HepG2 (cell line): ENCODE measurements around the gene EPO. TPM values are rescaled to one million over a fixed set of nuclear protein-coding genes. Genes with fewer than 3 reads are reported as not detected.

ENCODE experiments used
- AGO1 ChIP-seq: fragments of 200-400 bp; formaldehyde crosslinking; IDR thresholded peaks from 2 replicates; pipeline ENCODE4 v1.6.1; 2017; ENCODE audit warnings: mild to moderate bottlenecking, low read depth, low read length, moderate library complexity; ENCODE audit not compliant: poor library complexity, severe bottlenecking
- AKNA ChIP-seq: sonication (generic); formaldehyde crosslinking; IDR thresholded peaks from 2 replicates; pipeline ENCODE4 v1.4.0; 2020; ENCODE audit warnings: missing genetic modification reagents, borderline replicate concordance
- CHCHD3 ChIP-seq: sonication (generic); formaldehyde crosslinking; IDR thresholded peaks from 2 replicates; pipeline ENCODE4 v1.8.0; 2022; ENCODE audit warnings: mild to moderate bottlenecking, missing genetic modification reagents, moderate library complexity
- DZIP1 ChIP-seq: sonication (generic); formaldehyde crosslinking; IDR thresholded peaks from 2 replicates; pipeline ENCODE4 v1.5.0; 2020; ENCODE audit warnings: mild to moderate bottlenecking, missing genetic modification reagents
- KLF16 ChIP-seq, 2 experiments: sonication (generic) in 1 of 2; formaldehyde crosslinking in 1 of 2; IDR thresholded peaks; 2 replicates each; pipeline versions ENCODE4 v1.6.1 to v1.8.0; 2016 to 2023; ENCODE audit warnings: missing genetic modification reagents in 2 of 2, missing compliant biosample characterization in 1 of 2
- MAZ ChIP-seq, 2 experiments: sonication (generic) in 1 of 2; formaldehyde crosslinking in 1 of 2; IDR thresholded peaks; 2 replicates each; pipeline versions ENCODE4 v1.5.0 to v1.6.1; 2012 to 2020; ENCODE audit warnings: low read depth in 2 of 2, mild to moderate bottlenecking in 2 of 2, borderline replicate concordance in 1 of 2, improper control_type of control experiment in 1 of 2, low read length in 1 of 2, missing genetic modification reagents in 1 of 2, moderate library complexity in 1 of 2
- PHF20 ChIP-seq: sonication (generic); formaldehyde crosslinking; IDR thresholded peaks from 2 replicates; pipeline ENCODE4 v1.5.0; 2020; ENCODE audit warnings: mild to moderate bottlenecking, missing genetic modification reagents
- SP4 ChIP-seq: sonication (generic); formaldehyde crosslinking; IDR thresholded peaks from 2 replicates; pipeline ENCODE4 v1.8.1; 2023; ENCODE audit warnings: mild to moderate bottlenecking, missing genetic modification reagents
- XRCC5 ChIP-seq: fragments of 200-400 bp; formaldehyde crosslinking; optimal IDR thresholded peaks from 2 replicates; pipeline ENCODE3; 2017; ENCODE audit warnings: mild to moderate bottlenecking, low read length
- ZNF547 ChIP-seq: sonication (generic); formaldehyde crosslinking; IDR thresholded peaks from 2 replicates; pipeline ENCODE4 v1.5.1; 2020; ENCODE audit warnings: mild to moderate bottlenecking, missing genetic modification reagents
- ZNF646 ChIP-seq: sonication (generic); formaldehyde crosslinking; IDR thresholded peaks from 2 replicates; pipeline ENCODE4 v1.9.0; 2021; ENCODE audit warnings: mild to moderate bottlenecking, missing genetic modification reagents
- polyA plus RNA-seq, 8 experiments: library from polyadenylated mRNA; depleted of rRNA in 3 of 8; stranded (reverse) in 7 of 8; unstranded in 1 of 8; fragments of >200 nt; fragmentation: Illumina TruSeq in 4 of 8; extraction: Trizol in 4 of 8; gene quantifications; 2 replicates each; pipeline versions ENCODE4 v1.2.1 to v1.2.3, GENCODE V29; 2011 to 2016; ENCODE audit warnings: low read depth in 4 of 8, missing spikeins in 1 of 8, mixed read lengths in 1 of 8; ENCODE audit not compliant: insufficient read depth in 1 of 8
- total RNA-seq, 5 experiments: library from RNA; depleted of rRNA; stranded (reverse); fragments of >200 nt; fragmentation: Illumina TruSeq; extraction: Trizol; gene quantifications; 2 replicates each; pipeline ENCODE4 v1.2.3, GENCODE V29; 2016; ENCODE audit warnings: low read depth in 1 of 5

EPO gene
- total and polyA plus RNA-seq, 2 of the 13 experiments (the other 11 are each of a cell fraction or from before 2014, with no cell fraction given): 10.3 to 25.7 TPM

GRCh38 chr7:100673302-100673941 is 46.8 kb upstream of the EPO start, which contains the start of gene GNB2 (continued):
- TF ChIP-seq ZNF547 (CRISPR knock-in tag) (no peak), KLF16 (CRISPR knock-in tag; IDR thresholded peaks at IDR 0.05) (peak in 1 of 2 experiments; percentile 87; a peak in 2 of 4 replicates), AGO1 (no peak), MAZ (IDR thresholded peaks at IDR 0.05; ENCODE audit: borderline replicate concordance, low read depth, low read length) (no peak; the same call in 1 of the 2 replicates), MAZ (CRISPR knock-in tag; IDR thresholded peaks at IDR 0.05; ENCODE audit: low read depth) (peak; percentile 85; the same call in 1 of the 2 replicates), PHF20 (CRISPR knock-in tag) (peak; percentile 65), DZIP1 (CRISPR knock-in tag) (no peak), ZNF646 (CRISPR knock-in tag) (no peak), AKNA (CRISPR knock-in tag) (no peak), SP4 (CRISPR knock-in tag) (peak; percentile 94), CHCHD3 (CRISPR knock-in tag) (no peak), XRCC5 (peak; percentile 97)
